Stimulated activated CD8-positive, alpha-beta memory T cell treated with anti-CD3 and anti-CD28 coated beads, Interleukin-12 subunit alpha, Interleukin-12 subunit beta, amount 100 ng/mL, for 24 hours (primary cell): Measurements from ENCODE around the gene CACNA2D3.
A peak's percentile ranks its signal among the peaks of the same experiment; 100 is the strongest.

Experiments
- DNase-seq: peaks from one replicate; pipeline ENCODE4 v3.0.0-alpha.2; 2020; ENCODE audit errors: extremely low read depth

Gene CACNA2D3

GRCh38 chr3:54849360-54849759, 727.0 kb downstream of the CACNA2D3 start:
- DNase-seq = no peak

DNA sequence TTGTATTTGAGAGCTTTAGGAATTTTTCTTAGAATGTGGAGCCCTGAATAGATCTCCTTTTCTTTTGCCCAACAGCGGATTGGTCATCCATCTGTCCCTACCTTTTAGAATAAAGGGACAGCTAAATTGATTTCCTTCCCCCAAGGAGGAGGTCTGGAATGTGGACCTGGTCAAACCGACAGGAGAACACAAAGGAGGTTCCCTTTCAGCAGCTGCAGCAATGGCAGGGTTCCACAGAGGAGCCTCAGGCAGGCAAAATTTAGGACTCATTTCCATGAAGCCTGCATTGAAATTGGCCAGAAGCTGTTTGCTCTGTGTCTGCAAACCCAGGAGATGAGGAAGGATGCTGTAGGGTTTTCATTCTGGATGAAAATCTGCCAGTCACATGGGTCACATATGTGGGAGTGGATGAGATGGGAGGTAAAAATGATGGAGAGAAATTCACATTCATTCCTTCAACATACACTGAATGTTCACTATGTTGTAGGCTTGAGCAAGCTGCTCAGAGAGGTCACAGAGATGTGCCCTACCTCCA, 728.2 kb downstream of the CACNA2D3 start:
- DNase-seq = no peak

- DNase-seq = peak; percentile 12
Observed at GRCh38 chr3:54853573-54854404, 731.4 kb downstream of the CACNA2D3 start.

DNA sequence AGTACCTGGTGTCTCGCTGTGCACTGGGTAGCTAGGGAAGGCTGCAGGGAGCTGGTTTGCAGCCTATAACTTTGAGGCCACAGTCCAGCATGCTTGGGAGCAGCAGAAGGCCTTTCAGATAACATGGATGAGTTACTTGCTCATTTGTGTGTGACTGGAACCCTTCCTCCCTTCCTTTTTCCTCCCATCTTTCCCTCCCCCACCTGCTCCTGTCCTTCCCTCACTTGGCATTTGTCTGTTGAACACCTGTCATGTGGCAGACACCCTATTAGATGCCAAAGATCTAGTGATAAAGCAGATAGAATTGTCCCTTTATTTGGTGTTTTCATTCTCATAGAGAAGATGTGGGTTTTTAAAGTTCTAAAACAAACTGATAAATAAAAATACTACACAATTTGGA, 733.9 kb downstream of the CACNA2D3 start:
- DNase-seq = no peak

DNA sequence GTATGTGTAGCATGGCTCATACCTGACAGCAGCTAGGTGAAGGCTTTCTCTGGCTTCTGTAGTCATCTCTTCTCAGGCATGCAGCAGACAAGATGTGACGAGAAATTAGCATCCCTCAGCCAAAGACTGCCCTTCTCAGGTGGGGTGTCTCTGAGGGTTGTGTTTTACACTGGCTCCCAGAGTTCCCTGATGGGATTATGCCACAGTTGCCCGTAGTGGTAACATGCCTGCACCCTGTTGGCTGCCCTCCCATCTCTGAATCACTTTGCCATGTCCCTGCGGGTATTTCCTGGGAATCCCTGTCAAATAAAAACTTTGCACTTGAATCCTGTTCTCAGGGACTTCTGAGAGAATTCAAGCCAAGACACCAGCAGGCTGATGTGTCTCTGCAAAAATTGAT, 735.0 kb downstream of the CACNA2D3 start:
- no peak for DNase-seq

GRCh38 chr3:54858093-54858785, 735.9 kb downstream of the CACNA2D3 start:
- no peak for DNase-seq

- DNase-seq = no peak
Observed at GRCh38 chr3:54859184-54859583, 736.8 kb downstream of the CACNA2D3 start.

- DNase-seq = no peak
Observed at GRCh38 chr3:54861248-54862067, 739.1 kb downstream of the CACNA2D3 start.

DNA sequence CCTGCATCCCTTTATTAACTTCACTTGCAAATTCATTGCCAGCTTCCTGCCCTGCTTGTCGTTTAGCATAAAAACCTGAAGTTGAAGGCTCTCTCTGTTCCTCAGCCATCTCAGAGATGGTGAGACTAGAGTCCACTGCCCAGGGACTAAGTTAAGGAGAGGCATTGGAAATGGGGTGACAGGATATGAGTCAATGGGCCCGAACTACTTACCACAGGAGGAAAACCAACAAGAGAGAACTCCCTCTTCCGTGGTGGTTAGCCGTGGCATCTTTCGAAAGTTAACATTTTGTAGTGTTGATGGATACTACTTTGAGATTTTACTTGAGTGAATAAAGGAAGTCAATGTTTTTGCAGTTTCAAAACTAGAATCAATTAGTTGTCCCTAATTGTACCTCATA, 740.2 kb downstream of the CACNA2D3 start:
- DNase-seq = no peak

- DNase-seq = no peak
Observed at GRCh38 chr3:54863366-54863765, 741.0 kb downstream of the CACNA2D3 start.

DNA sequence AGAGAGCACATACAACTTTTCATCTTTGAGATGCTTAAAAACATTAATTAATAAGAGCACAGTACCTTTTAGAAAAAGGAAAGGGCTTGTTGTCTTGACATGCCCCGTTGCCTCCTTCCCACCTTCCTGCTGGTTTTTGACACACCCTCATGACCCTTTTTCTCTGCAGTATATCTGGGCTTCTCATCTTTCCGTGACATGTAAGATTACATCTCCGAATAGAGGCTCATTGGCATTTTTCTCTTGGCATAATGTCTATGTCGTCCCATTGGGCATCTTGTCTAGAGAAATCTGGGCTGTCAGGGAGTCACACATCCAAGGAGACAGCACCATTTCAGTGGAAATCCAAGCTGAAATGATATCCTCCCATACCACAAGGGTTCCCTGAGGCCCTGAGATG, 741.4 kb downstream of the CACNA2D3 start:
- DNase-seq = no peak

DNA sequence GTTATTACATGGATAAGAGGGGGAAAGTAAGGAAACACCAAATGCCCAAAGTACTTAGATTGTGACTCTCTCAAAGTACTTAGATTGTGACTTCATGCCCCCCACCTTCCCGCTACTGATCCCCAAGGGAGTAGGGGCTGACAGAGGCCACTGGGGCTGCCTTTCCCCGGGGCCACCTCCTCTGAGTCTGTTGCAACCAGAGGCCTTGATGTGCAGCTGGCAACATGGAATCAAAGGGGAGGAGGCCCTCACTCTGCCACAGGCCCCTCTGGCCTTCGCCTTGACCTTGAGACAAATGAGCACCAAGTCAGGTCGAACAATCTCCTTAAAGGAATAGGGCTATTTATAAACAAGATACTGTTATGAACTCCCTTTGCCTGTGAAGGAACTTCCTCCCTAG, 743.0 kb downstream of the CACNA2D3 start:
- DNase-seq = no peak

GRCh38 chr3:54866251-54866650, 743.9 kb downstream of the CACNA2D3 start:
- no peak for DNase-seq

GRCh38 chr3:54870423-54870822, 748.1 kb downstream of the CACNA2D3 start:
- no peak for DNase-seq

- no peak for DNase-seq
Observed at GRCh38 chr3:54871867-54872266, 749.5 kb downstream of the CACNA2D3 start.

- DNase-seq = no peak
Observed at GRCh38 chr3:54873059-54874010, 751.0 kb downstream of the CACNA2D3 start.

- no peak for DNase-seq
Observed at GRCh38 chr3:54874816-54875556, 752.6 kb downstream of the CACNA2D3 start.

GRCh38 chr3:54875596-54876268, 753.4 kb downstream of the CACNA2D3 start:
- no peak for DNase-seq

GRCh38 chr3:54876694-54877093, 754.3 kb downstream of the CACNA2D3 start:
- DNase-seq = no peak

DNA sequence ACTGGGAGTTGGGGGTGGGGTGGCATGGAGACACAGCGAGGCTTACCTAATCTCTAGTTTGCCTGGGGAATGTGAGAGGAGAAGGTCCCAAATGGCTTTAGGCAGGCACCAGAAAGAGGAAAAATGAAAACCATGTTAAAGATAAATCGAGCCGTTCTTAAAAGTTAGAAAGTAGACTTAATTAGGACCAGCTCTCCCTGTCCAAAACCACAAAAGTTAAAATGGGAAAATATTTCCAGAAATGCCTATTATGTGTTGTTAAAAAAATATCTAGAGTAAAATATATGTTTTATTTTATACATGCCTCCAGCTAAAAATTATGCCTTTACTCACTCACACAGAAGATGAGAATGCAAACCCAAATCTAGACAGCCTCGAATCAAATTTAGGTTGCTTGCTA, 755.4 kb downstream of the CACNA2D3 start:
- DNase-seq = no peak
